ENCODE results near the gene PPT2. TPM values are rescaled to one million over a fixed set of nuclear protein-coding genes. Genes with fewer than 3 reads are reported as not detected.
A peak's percentile ranks its signal among the peaks of the same experiment; 100 is the strongest.

Gene PPT2
- total and polyA plus RNA-seq, 2 of the 13 experiments (the other 11 are each of a cell fraction or from before 2014, with no cell fraction given), result 39.2 to 61.8 TPM

- TF ChIP-seq UBTF (CRISPR knock-in tag; IDR thresholded peaks at IDR 0.05) (peak; percentile 41; the same call in 1 of the 2 replicates), NR2F1 (CRISPR knock-in tag; IDR thresholded peaks at IDR 0.05) (peak in 1 of 2 experiments; percentile 41; a peak in 2 of 4 replicates), ZSCAN5A (CRISPR knock-in tag; IDR thresholded peaks at IDR 0.05; ENCODE audit: borderline replicate concordance) (0 out of 2 replicates have a peak, but pooled peaks have one; percentile 44), TAF1 (CRISPR knock-in tag; IDR thresholded peaks at IDR 0.05) (peak; percentile 55), ZBTB10 (CRISPR knock-in tag; IDR thresholded peaks at IDR 0.05; ENCODE audit: borderline replicate concordance) (peak; percentile 28; the same call in 1 of the 2 replicates), ZFP90 (CRISPR knock-in tag; IDR thresholded peaks at IDR 0.05; ENCODE audit: borderline replicate concordance) (0 out of 2 replicates have a peak, but pooled peaks have one; percentile 53), SAFB2 (CRISPR knock-in tag; IDR thresholded peaks at IDR 0.05; ENCODE audit: borderline replicate concordance, low read depth) (0 out of 2 replicates have a peak, but pooled peaks have one; percentile 13), ZNF614 (CRISPR knock-in tag; IDR thresholded peaks at IDR 0.05; ENCODE audit: borderline replicate concordance) (no peak), ZMAT3 (CRISPR knock-in tag; conservative IDR thresholded peaks at IDR 0.05) (0 out of 2 replicates have a peak, but pooled peaks have one; percentile 22), ZNF780A (CRISPR knock-in tag; IDR thresholded peaks at IDR 0.05) (peak; percentile 48), TEAD3 (CRISPR knock-in tag; optimal IDR thresholded peaks at IDR 0.05; ENCODE audit: borderline replicate concordance) (peak; percentile 31), ZNF101 (CRISPR knock-in tag; IDR thresholded peaks at IDR 0.05; ENCODE audit: borderline replicate concordance, low read depth) (no peak), ZSCAN25 (CRISPR knock-in tag; IDR thresholded peaks at IDR 0.05) (no peak), SMAD1 (CRISPR knock-in tag; IDR thresholded peaks at IDR 0.05; ENCODE audit: borderline replicate concordance, low read depth) (0 out of 2 replicates have a peak, but pooled peaks have one; percentile 41), DNMT3B (CRISPR knock-in tag; conservative IDR thresholded peaks at IDR 0.05) (no peak), CAMTA2 (CRISPR knock-in tag; IDR thresholded peaks at IDR 0.05; ENCODE audit: borderline replicate concordance) (no peak), ARID2 (CRISPR knock-in tag; IDR thresholded peaks at IDR 0.05; ENCODE audit: borderline replicate concordance) (no peak), ZNF746 (CRISPR knock-in tag; IDR thresholded peaks at IDR 0.05) (no peak), GATA4 (IDR thresholded peaks at IDR 0.05; ENCODE audit: borderline replicate concordance, low read depth) (peak; percentile 45; the same call in 1 of the 2 replicates), SIN3B (IDR thresholded peaks at IDR 0.05; ENCODE audit: low read length) (peak; percentile 64; the same call in 1 of the 2 replicates), ZNF335 (CRISPR knock-in tag; IDR thresholded peaks at IDR 0.05) (0 out of 2 replicates have a peak, but pooled peaks have one; percentile 41), MEF2D (CRISPR knock-in tag; IDR thresholded peaks at IDR 0.05) (no peak)
These were observed 24.9 kb downstream of the PPT2 start (continued) for GRCh38 chr6:32178547-32179440.
